ENCODE data around the gene NHSL1. TPM values are rescaled to one million over a fixed set of nuclear protein-coding genes. Genes with fewer than 3 reads are reported as not detected.

The NHSL1 gene
- total and polyA plus RNA-seq, 2 of the 8 experiments (the other 6 are each of a cell fraction or from before 2014, with no cell fraction given): 7.2 to 32.4 TPM

DNA sequence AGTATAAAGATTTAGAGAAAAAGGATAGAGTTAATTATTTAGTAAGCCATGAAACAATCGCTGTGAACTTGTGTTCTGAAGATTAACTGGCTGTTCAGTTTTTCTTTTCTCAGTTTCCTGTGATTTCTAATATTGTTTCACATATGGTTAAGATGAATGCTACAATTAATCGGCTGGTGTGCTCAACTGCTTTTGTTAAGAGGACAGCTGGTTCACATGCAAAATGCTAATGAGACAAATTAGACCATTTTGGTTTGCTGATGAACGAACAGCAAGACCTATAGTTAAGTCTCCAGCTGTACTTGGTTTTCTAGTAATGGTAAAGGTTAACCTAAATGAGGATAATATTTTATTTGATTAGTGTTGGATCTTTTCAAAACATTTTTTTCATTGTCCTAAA, 10.8 kb upstream of the NHSL1 start:
- Histone ChIP-seq H3K79me1 (ENCODE audit: low read depth, low read length) (no peaks in the 10 kb centered on the region), H4K20me1 (replicated peaks in 1 of 2; ENCODE audit: control insufficient read depth in 1 of 2, insufficient read depth in 2 of 2, low read length in 2 of 2) (no peaks in the 10 kb centered on the region), H3K4me2 (ENCODE audit: insufficient read depth in 1 of 2, low read depth in 2 of 2, low read length in 2 of 2) (no peak overlapping the region), H4K5ac (ENCODE audit: insufficient read length, low read depth, low read length) (no peak overlapping the region), H3K79me2 (ENCODE audit: control insufficient read depth in 1 of 2, insufficient read depth in 2 of 2, low read length in 2 of 2) (peaks cover 0 to 11% of the 10 kb centered on the region in 2 experiments; a peak in 1 of 4 replicates), H2BK5ac (ENCODE audit: low read depth, low read length) (no peak overlapping the region), H2BK20ac (ENCODE audit: low read length) (no peak overlapping the region), H2BK15ac (ENCODE audit: low read length) (no peak overlapping the region), H3K4me3 (ENCODE audit: extremely low read depth in 1 of 4, insufficient read depth in 2 of 4, low read depth in 3 of 4, low read length in 4 of 4) (no peak overlapping the region), H2AFZ (ENCODE audit: low read length) (no peak overlapping the region), H3K4me1 (replicated peaks in 1 of 4; ENCODE audit: control insufficient read depth in 3 of 4, insufficient read depth in 4 of 4, low read length in 3 of 4) (peaks cover 0 to 3% (median 1%) of the 10 kb centered on the region in 4 experiments; a peak in 2 of 7 replicates), H3K23ac (ENCODE audit: insufficient read length) (no peak overlapping the region), H3K14ac (ENCODE audit: insufficient read length) (no peak overlapping the region), H2BK12ac (ENCODE audit: low read depth, low read length) (no peak overlapping the region), H3K9ac (replicated peaks in 1 of 4; ENCODE audit: extremely low read depth in 1 of 4, low read depth in 3 of 4, low read length in 3 of 4) (no peak overlapping the region), H3K36me3 (ENCODE audit: control insufficient read depth in 2 of 4, insufficient read depth in 4 of 4, low read length in 3 of 4) (no peaks in the 10 kb centered on the region), H3K56ac (replicated peaks; ENCODE audit: insufficient read length, low read depth, low read length) (no peak overlapping the region), H3K27ac (ENCODE audit: low read depth, low read length) (no peak overlapping the region), H2BK120ac (replicated peaks; ENCODE audit: low read depth, low read length) (no peak overlapping the region), H3K23me2 (ENCODE audit: low read depth, low read length) (no peaks in the 10 kb centered on the region), H3K4ac (replicated peaks; ENCODE audit: insufficient read length, low read depth, low read length) (no peak overlapping the region), H3K27me3 (replicated peaks in 1 of 4; ENCODE audit: control insufficient read depth in 3 of 4, extremely low read depth in 1 of 4, insufficient read depth in 3 of 4, low read length in 3 of 4) (peaks cover 0 to 1% (median 0%) of the 10 kb centered on the region in 4 experiments; a peak in 1 of 7 replicates), H2AK5ac (ENCODE audit: low read depth, low read length) (no peak overlapping the region), H4K8ac (ENCODE audit: extremely low read depth, insufficient read depth, low read length) (no peak overlapping the region), H4K91ac (replicated peaks; ENCODE audit: insufficient read length, low read length) (no peak overlapping the region), H3K9me3 (ENCODE audit: insufficient read depth in 2 of 2, low read depth in 1 of 2, low read length in 1 of 2) (no peaks in the 10 kb centered on the region), H3K18ac (ENCODE audit: extremely low read depth, low read length) (no peak overlapping the region)
- WGBS, 2 experiments (ENCODE audit: extremely low coverage in 1 of 2, insufficient coverage in 1 of 2, insufficient read length in 1 of 2, insufficient replicate concordance in 2 of 2, low coverage in 1 of 2, low lambda C conversion rate in 2 of 2, missing lambda C conversion rate in 1 of 2): 83% methylated on average over 3 of the region's 3 CpGs; no CpG with 5 or more reads in 1 of the 2 experiments
- ChIA-PET POLR2A (ENCODE audit: partially characterized antibody) (interaction anchor here (1.3 to 1.9 kb wide), 2 partner anchors 10 kb away, joined by 4 to 5 read pairs; no protein-coding TSS in a partner anchor), CTCF (ENCODE audit: partially characterized antibody) (interaction anchor here (0.7 to 13.8 kb wide), 28 partner anchors 10 to 394 kb away, joined by 3 to 192 read pairs (median 5); partner anchors contain the start of genes HEBP2 and NHSL1)
- FAIRE-seq: no peak
- DNase-seq (ENCODE audit: low read depth in 1 of 2, low spot score in 2 of 2): no peak
- TF ChIP-seq TAF1 (IDR thresholded peaks at IDR 0.05; ENCODE audit: low read depth, low read length): no peak
- no peak for TF ChIP-seq EP300 (IDR thresholded peaks at IDR 0.05; ENCODE audit: borderline replicate concordance in 1 of 2, low read depth in 2 of 2, low read length in 2 of 2)
- no peak for TF ChIP-seq KDM1A (IDR thresholded peaks at IDR 0.05; ENCODE audit: borderline replicate concordance, low read length)
- no peak for TF ChIP-seq POU5F1 (IDR thresholded peaks at IDR 0.05; ENCODE audit: low read depth, low read length)
- no peak for TF ChIP-seq JUN (IDR thresholded peaks at IDR 0.05; ENCODE audit: low read depth, low read length)
- no peak for TF ChIP-seq CHD2 (IDR thresholded peaks at IDR 0.05; ENCODE audit: low read length)
- no peak for TF ChIP-seq TEAD4 (IDR thresholded peaks at IDR 0.05; ENCODE audit: low read depth, low read length)
- no peak for TF ChIP-seq CEBPB (IDR thresholded peaks at IDR 0.05; ENCODE audit: low read depth, low read length)
- TF ChIP-seq RFX5 (IDR thresholded peaks at IDR 0.05; ENCODE audit: borderline replicate concordance, low read depth, low read length): no peak
- TF ChIP-seq, protein P1, sequence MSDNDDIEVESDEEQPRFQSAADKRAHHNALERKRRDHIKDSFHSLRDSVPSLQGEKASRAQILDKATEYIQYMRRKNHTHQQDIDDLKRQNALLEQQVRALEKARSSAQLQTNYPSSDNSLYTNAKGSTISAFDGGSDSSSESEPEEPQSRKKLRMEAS (IDR thresholded peaks at IDR 0.05): no peak
- no peak for TF ChIP-seq HDAC2 (IDR thresholded peaks at IDR 0.05; ENCODE audit: borderline replicate concordance in 1 of 2, low read depth in 2 of 2, low read length in 2 of 2)
- TF ChIP-seq ASH2L (IDR thresholded peaks at IDR 0.05; ENCODE audit: low read length): no peak
- TF ChIP-seq EZH2 (IDR thresholded peaks at IDR 0.05; ENCODE audit: low read depth, low read length, severe bottlenecking): no peak
